Prostate gland (tissue), 2 donors: Measurements from ENCODE around the gene TNRC18. TPM values are rescaled to one million over a fixed set of nuclear protein-coding genes. Genes with fewer than 3 reads are reported as not detected.
"Not testable (repeated sequence)": the region's sequence is repeated elsewhere in the genome, so short reads cannot be mapped to it uniquely, and the experiment has no call there.

ENCODE experiments used
- DNase-seq: peaks from one replicate; pipeline ENCODE4 v3.0.0-alpha.2; 2019; ENCODE audit warnings: low spot score
- H3K27ac ChIP-seq, 2 donors: fragments of 200-600 bp; sonication (generic); 2 replicates each; pipeline ENCODE4 v1.5.1; 2017 to 2019
- H3K27me3 ChIP-seq: fragments of 200-600 bp; sonication (generic); replicated peaks from 2 replicates; pipeline ENCODE4 v1.5.1; 2019; ENCODE audit not compliant: insufficient read depth
- H3K36me3 ChIP-seq, 2 donors: fragments of 200-600 bp; sonication (generic); 1 replicate in 1 of 2; 2 replicates in 1 of 2; pipeline versions ENCODE4 v1.5.1 to v1.8.1; 2017 to 2019
- H3K4me1 ChIP-seq: fragments of 200-600 bp; sonication (generic); replicated peaks from 2 replicates; pipeline ENCODE4 v1.5.1; 2019
- H3K4me3 ChIP-seq, 2 donors: fragments of 200-600 bp; sonication (generic); 2 replicates each; pipeline ENCODE4 v1.5.1; 2017 to 2019
- H3K9me3 ChIP-seq: fragments of 200-600 bp; sonication (generic); 2 replicates; pipeline ENCODE4 v1.5.1; 2017
- CTCF ChIP-seq, 4 experiments: fragments of 200-600 bp in 2 of 4; fragments of 450-650 bp in 2 of 4; sonication (generic) in 2 of 4; IDR thresholded peaks; 1 replicate in 3 of 4; 2 replicates in 1 of 4; pipeline ENCODE4 v1.5.1; 2016 to 2019; ENCODE audit warnings: antibody characterized with exemption in 4 of 4, mild to moderate bottlenecking in 2 of 4, moderate library complexity in 2 of 4
- POLR2A ChIP-seq: fragments of 450-650 bp; IDR thresholded peaks from one replicate; pipeline ENCODE4 v1.6.1; 2016; ENCODE audit warnings: antibody characterized with exemption, mild to moderate bottlenecking
- POLR2AphosphoS5 ChIP-seq: sonication (generic); formaldehyde crosslinking; IDR thresholded peaks from one replicate; pipeline ENCODE4 v1.6.1; 2017; ENCODE audit warnings: antibody characterized with exemption
- WGBS: methylation state at CpG from one replicate; pipeline ENCODE4 v1.1.5; 2018; 5-methylcytosine and 5-hydroxymethylcytosine counted together
- intact Hi-C: fragments of 100-400 bp; cut with DNase I; formaldehyde crosslinking; loops from one replicate; pipeline ENCODE4 v1.14.2; 2022
- total RNA-seq, 2 donors: library from RNA; depleted of rRNA; stranded (reverse); fragments of >200 nt; gene quantifications; one replicate each; pipeline ENCODE4 v1.1.0, GENCODE V29; 2016

TNRC18 gene
- total RNA-seq, 2 donors from 2014 or later: 138 to 290 TPM

GRCh38 chr7:5322621-5323410 lies 100.8 kb downstream of the TNRC18 start:
- H3K27ac ChIP-seq: no peak overlapping the region
- no peak overlapping the region for H3K4me3 ChIP-seq
- no peaks in the 10 kb centered on the region for H3K4me1 ChIP-seq
- intact Hi-C loops: no loop called here
- 87% methylated on average over 28 of the region's 29 CpGs for WGBS
- no peak for DNase-seq
- TF ChIP-seq CTCF (IDR thresholded peaks at IDR 0.05) (no peak), POLR2AphosphoS5 (no peak), POLR2A (no peak)
- no peaks in the 10 kb centered on the region for H3K27me3 ChIP-seq
- peaks cover 3 to 23% of the 10 kb centered on the region in 2 donors for H3K36me3 ChIP-seq
- no peaks in the 10 kb centered on the region for H3K9me3 ChIP-seq

GRCh38 chr7:5320802-5321396 lies 102.7 kb downstream of the TNRC18 start:
- no peaks in the 10 kb centered on the region for H3K9me3 ChIP-seq
- DNase-seq: no peak
- H3K36me3 ChIP-seq: peaks cover 3 to 23% of the 10 kb centered on the region in 2 donors
- TF ChIP-seq CTCF (IDR thresholded peaks at IDR 0.05): no peak
- TF ChIP-seq POLR2A: no peak
- TF ChIP-seq POLR2AphosphoS5: no peak
- H3K27me3 ChIP-seq: no peaks in the 10 kb centered on the region
- no peaks in the 10 kb centered on the region for H3K4me1 ChIP-seq
- no peak overlapping the region for H3K27ac ChIP-seq
- H3K4me3 ChIP-seq: no peak overlapping the region
- intact Hi-C loops: no loop called here
- 98% methylated on average over 29 of the region's 33 CpGs for WGBS

- DNase-seq: no peak
- intact Hi-C loops: no loop called here
- TF ChIP-seq CTCF (IDR thresholded peaks at IDR 0.05): no peak
- no peak for TF ChIP-seq POLR2AphosphoS5
- TF ChIP-seq POLR2A: no peak
- Histone ChIP-seq H3K4me1 (no peaks in the 10 kb centered on the region), H3K36me3 (peaks cover 3 to 23% of the 10 kb centered on the region in 2 donors), H3K27me3 (no peaks in the 10 kb centered on the region), H3K4me3 (no peak overlapping the region), H3K9me3 (no peaks in the 10 kb centered on the region), H3K27ac (no peak overlapping the region)
- WGBS: 93% methylated on average over 13 of the region's 13 CpGs
Measured at GRCh38 chr7:5320391-5320790, 103.2 kb downstream of the TNRC18 start.

GRCh38 chr7:5318613-5319012 lies 105.0 kb downstream of the TNRC18 start:
- H3K4me1 ChIP-seq, intact Hi-C loops: not testable (repeated sequence)
- WGBS: 97% methylated on average over 5 of the region's 5 CpGs

GRCh38 chr7:5315761-5316160 lies 107.9 kb downstream of the TNRC18 start:
- DNase-seq: no peak
- intact Hi-C loops: no loop called here
- Histone ChIP-seq H3K4me1 (no peaks in the 10 kb centered on the region), H3K36me3 (peaks cover 3 to 22% of the 10 kb centered on the region in 2 donors), H3K4me3 (no peak overlapping the region), H3K9me3 (no peaks in the 10 kb centered on the region), H3K27ac (no peak overlapping the region), H3K27me3 (no peaks in the 10 kb centered on the region)
- WGBS: 94% methylated on average over 13 of the region's 14 CpGs
- no peak for TF ChIP-seq CTCF (IDR thresholded peaks at IDR 0.05)
- no peak for TF ChIP-seq POLR2AphosphoS5
- TF ChIP-seq POLR2A: no peak

More at GRCh38 chr7:5318613-5319012, 105.0 kb downstream of the TNRC18 start:
- H3K9me3 ChIP-seq, H3K27ac ChIP-seq, H3K4me3 ChIP-seq, DNase-seq, H3K27me3 ChIP-seq: not testable (repeated sequence)
- H3K36me3 ChIP-seq: peaks cover 3 to 23% of the 10 kb centered on the region in 2 donors
